ENCODE data around the gene FLOT2. TPM values are rescaled to one million over a fixed set of nuclear protein-coding genes. Genes with fewer than 3 reads are reported as not detected.
"Not testable (repeated sequence)": the region's sequence is repeated elsewhere in the genome, so short reads cannot be mapped to it uniquely, and the experiment has no call there.

The FLOT2 gene
- total RNA-seq, 3 donors from 2014 or later (not counting 1 experiment from before 2014, with no cell fraction given) = 132 to 152 (median 152) TPM

GRCh38 chr17:28906706-28907438 is 9.3 kb upstream of the FLOT2 start:
- intact Hi-C loops (cut with micrococcal nuclease) = no loop called here
- no peak overlapping the region for H3K4me3 Mint-ChIP-seq
- H3K27me3 ChIP-seq (ENCODE audit: control insufficient read depth, insufficient read depth, low read length) = no peaks in the 10 kb centered on the region
- no peaks in the 10 kb centered on the region for H3K27me3 Mint-ChIP-seq (ENCODE audit: low read depth in 2 of 2)
- peaks cover 10% of the 10 kb centered on the region for H3K4me1 ChIP-seq (ENCODE audit: control insufficient read depth, insufficient read depth, low read length)
- no peaks in the 10 kb centered on the region for H3K36me3 Mint-ChIP-seq
- ATAC-seq (no peak), DNase-seq (no peak)
- TF ChIP-seq, protein P1, sequence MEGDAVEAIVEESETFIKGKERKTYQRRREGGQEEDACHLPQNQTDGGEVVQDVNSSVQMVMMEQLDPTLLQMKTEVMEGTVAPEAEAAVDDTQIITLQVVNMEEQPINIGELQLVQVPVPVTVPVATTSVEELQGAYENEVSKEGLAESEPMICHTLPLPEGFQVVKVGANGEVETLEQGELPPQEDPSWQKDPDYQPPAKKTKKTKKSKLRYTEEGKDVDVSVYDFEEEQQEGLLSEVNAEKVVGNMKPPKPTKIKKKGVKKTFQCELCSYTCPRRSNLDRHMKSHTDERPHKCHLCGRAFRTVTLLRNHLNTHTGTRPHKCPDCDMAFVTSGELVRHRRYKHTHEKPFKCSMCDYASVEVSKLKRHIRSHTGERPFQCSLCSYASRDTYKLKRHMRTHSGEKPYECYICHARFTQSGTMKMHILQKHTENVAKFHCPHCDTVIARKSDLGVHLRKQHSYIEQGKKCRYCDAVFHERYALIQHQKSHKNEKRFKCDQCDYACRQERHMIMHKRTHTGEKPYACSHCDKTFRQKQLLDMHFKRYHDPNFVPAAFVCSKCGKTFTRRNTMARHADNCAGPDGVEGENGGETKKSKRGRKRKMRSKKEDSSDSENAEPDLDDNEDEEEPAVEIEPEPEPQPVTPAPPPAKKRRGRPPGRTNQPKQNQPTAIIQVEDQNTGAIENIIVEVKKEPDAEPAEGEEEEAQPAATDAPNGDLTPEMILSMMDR (IDR thresholded peaks at IDR 0.05) = no peak
- peaks cover 60% of the 10 kb centered on the region for H3K36me3 ChIP-seq (ENCODE audit: control insufficient read depth, insufficient read depth, low read length)
- peaks cover 5 to 24% of the 10 kb centered on the region in 2 donors for H3K4me1 Mint-ChIP-seq
- H3K4me3 ChIP-seq (ENCODE audit: low read length) = no peak overlapping the region
- peak overlapping the region; percentile 14 to 44 for H3K27ac Mint-ChIP-seq
- H3K9me3 Mint-ChIP-seq = no peaks in the 10 kb centered on the region
- 86% methylated on average over 6 of the region's 7 CpGs for WGBS (ENCODE audit: insufficient coverage)
- H3K27ac ChIP-seq (ENCODE audit: low read length) = no peak overlapping the region
- no peaks in the 10 kb centered on the region for H3K9me3 ChIP-seq (ENCODE audit: control insufficient read depth, insufficient read depth, low read length)

- H3K4me3 Mint-ChIP-seq = no peak overlapping the region
- H3K4me3 ChIP-seq (ENCODE audit: low read length) = no peak overlapping the region
- H3K4me1 ChIP-seq (ENCODE audit: control insufficient read depth, insufficient read depth, low read length) = peaks cover 16% of the 10 kb centered on the region
- no peaks in the 10 kb centered on the region for H3K27me3 ChIP-seq (ENCODE audit: control insufficient read depth, insufficient read depth, low read length)
- no peaks in the 10 kb centered on the region for H3K9me3 ChIP-seq (ENCODE audit: control insufficient read depth, insufficient read depth, low read length)
- H3K36me3 Mint-ChIP-seq = no peaks in the 10 kb centered on the region
- peaks cover 54% of the 10 kb centered on the region for H3K36me3 ChIP-seq (ENCODE audit: control insufficient read depth, insufficient read depth, low read length)
- peaks cover 10 to 29% of the 10 kb centered on the region in 2 donors for H3K4me1 Mint-ChIP-seq
- H3K27ac Mint-ChIP-seq = peak overlapping the region; percentile 14 to 30
- H3K27ac ChIP-seq (ENCODE audit: low read length) = no peak overlapping the region
- no peaks in the 10 kb centered on the region for H3K27me3 Mint-ChIP-seq (ENCODE audit: low read depth in 2 of 2)
- ATAC-seq (no peak), DNase-seq (no peak)
- WGBS (ENCODE audit: insufficient coverage) = 99% methylated on average over 9 of the region's 9 CpGs
- intact Hi-C loops (cut with micrococcal nuclease) = no loop called here
- H3K9me3 Mint-ChIP-seq = no peaks in the 10 kb centered on the region
- TF ChIP-seq, protein P1 (IDR thresholded peaks at IDR 0.05) = no peak
Observed at GRCh38 chr17:28906276-28906675, 8.7 kb upstream of the FLOT2 start.

- DNase-seq = no peak
Observed at GRCh38 chr17:28904800-28905199, 7.3 kb upstream of the FLOT2 start.

GRCh38 chr17:28903546-28903841 is 6.0 kb upstream of the FLOT2 start:
- not testable (repeated sequence) for H3K9me3 Mint-ChIP-seq; DNase-seq; H3K9me3 ChIP-seq (ENCODE audit: control insufficient read depth, insufficient read depth, low read length); H3K36me3 Mint-ChIP-seq; ATAC-seq; H3K4me3 ChIP-seq (ENCODE audit: low read length); H3K27me3 Mint-ChIP-seq (ENCODE audit: low read depth in 2 of 2); H3K27me3 ChIP-seq (ENCODE audit: control insufficient read depth, insufficient read depth, low read length)
- H3K27ac Mint-ChIP-seq = peak overlapping the region; percentile 69 to 84
- intact Hi-C loops (cut with micrococcal nuclease) = loop anchor here (2.0 to 5.0 kb wide), 4 partner anchors 23 to 256 kb away; partner anchors contain the start of gene BLTP2
- peaks cover 16 to 44% of the 10 kb centered on the region in 2 donors for H3K4me1 Mint-ChIP-seq
- Histone ChIP-seq H3K4me1 (ENCODE audit: control insufficient read depth, insufficient read depth, low read length) (peaks cover 25% of the 10 kb centered on the region), H3K27ac (ENCODE audit: low read length) (peak overlapping the region; percentile 48), H3K36me3 (ENCODE audit: control insufficient read depth, insufficient read depth, low read length) (peaks cover 26% of the 10 kb centered on the region)
- peak overlapping the region; percentile 83 for H3K4me3 Mint-ChIP-seq
- WGBS (ENCODE audit: insufficient coverage) = 75% methylated on average over 5 of the region's 5 CpGs

More at GRCh38 chr17:28904800-28905199, 7.3 kb upstream of the FLOT2 start:
- ATAC-seq = no peak
- TF ChIP-seq, protein P1 (IDR thresholded peaks at IDR 0.05) = no peak
- Histone ChIP-seq H3K27me3 (ENCODE audit: control insufficient read depth, insufficient read depth, low read length) (no peaks in the 10 kb centered on the region), H3K36me3 (ENCODE audit: control insufficient read depth, insufficient read depth, low read length) (peaks cover 40% of the 10 kb centered on the region), H3K4me3 (ENCODE audit: low read length) (no peak overlapping the region), H3K4me1 (ENCODE audit: control insufficient read depth, insufficient read depth, low read length) (peaks cover 21% of the 10 kb centered on the region), H3K27ac (ENCODE audit: low read length) (no peak overlapping the region), H3K9me3 (ENCODE audit: control insufficient read depth, insufficient read depth, low read length) (no peaks in the 10 kb centered on the region)
- peaks cover 16 to 38% of the 10 kb centered on the region in 2 donors for H3K4me1 Mint-ChIP-seq
- H3K27me3 Mint-ChIP-seq (ENCODE audit: low read depth in 2 of 2) = no peaks in the 10 kb centered on the region
- H3K4me3 Mint-ChIP-seq = peak overlapping the region; percentile 17
- intact Hi-C loops (cut with micrococcal nuclease) = loop anchor here (5.0 kb wide), 2 partner anchors 142 to 257 kb away; partner anchors contain the start of gene BLTP2
- H3K9me3 Mint-ChIP-seq = no peaks in the 10 kb centered on the region
- H3K27ac Mint-ChIP-seq = peak overlapping the region in 1 of 2 donors; percentile 84
- H3K36me3 Mint-ChIP-seq = no peaks in the 10 kb centered on the region
- WGBS (ENCODE audit: insufficient coverage) = 73% methylated on average over 4 of the region's 4 CpGs
